ENCODE results near the gene SACM1L.
"Not testable (repeated sequence)": the region's sequence is repeated elsewhere in the genome, so short reads cannot be mapped to it uniquely, and the experiment has no call there.

SACM1L gene

GRCh38 chr3:45667569-45667934 lies 21.6 kb upstream of the SACM1L start:
- no peak for DNase-seq

DNA sequence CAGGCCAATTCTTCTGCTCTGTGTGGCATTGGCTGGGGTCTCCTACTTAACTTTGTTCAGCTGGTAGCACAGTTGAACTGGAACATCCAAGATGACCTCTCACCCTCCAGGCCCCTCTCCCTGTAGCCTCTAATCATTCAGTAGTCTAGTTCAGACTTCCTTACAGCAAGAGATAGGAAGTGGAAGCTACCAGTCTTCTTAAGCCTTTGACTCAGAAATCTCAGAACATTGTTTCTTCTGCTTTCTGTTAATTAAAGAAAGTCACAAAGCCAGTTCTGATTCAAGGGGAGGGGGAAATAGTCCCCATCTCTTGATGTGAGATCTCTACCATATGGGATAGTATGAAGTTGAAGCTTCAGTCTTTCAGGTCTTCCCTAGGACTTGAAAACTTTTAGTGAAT lies 18.8 kb upstream of the SACM1L start:
- DNase-seq, result no peak

DNA sequence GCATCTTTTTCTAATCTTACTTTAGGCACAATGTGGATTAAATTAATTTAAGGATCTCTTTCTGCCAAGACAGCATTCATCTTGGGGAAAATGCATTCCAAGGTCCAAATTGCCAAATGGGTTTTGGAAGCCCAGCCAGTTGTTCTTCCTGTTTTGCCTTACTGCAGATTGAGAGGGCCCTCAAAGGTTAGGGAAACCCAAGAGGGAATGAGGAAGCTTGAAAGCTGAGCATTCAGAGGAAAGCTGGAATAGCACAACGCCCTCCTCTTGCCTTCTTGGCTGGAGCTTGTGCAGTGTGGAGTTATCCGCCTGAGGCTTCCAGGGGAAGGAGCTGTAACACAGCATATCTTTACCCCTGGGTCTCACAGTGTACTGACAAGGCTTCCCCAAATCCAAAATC lies 18.2 kb upstream of the SACM1L start:
- no peak for DNase-seq

DNA sequence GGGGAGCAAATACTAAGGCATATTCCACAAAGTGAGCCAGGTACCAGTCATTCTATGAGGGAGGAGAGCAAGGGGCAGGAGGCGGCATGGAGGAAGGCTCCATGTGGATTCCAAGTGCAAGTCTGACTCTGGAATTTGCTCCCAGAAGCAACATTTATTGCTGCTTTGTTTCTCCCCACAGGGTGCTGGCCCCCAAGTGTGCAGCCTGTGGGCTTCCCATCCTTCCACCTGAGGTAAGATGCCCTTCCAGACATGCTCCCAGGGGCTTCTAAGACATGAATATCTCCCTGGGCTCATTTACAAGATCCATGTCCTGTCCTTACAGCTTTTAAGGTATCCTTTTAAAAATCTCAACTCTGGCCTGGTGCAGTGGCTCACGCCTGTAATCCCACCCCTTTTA lies 15.9 kb upstream of the SACM1L start:
- DNase-seq, result no peak

GRCh38 chr3:45676325-45677032 lies 12.7 kb upstream of the SACM1L start:
- DNase-seq, result no peak

GRCh38 chr3:45677033-45677446 lies 12.2 kb upstream of the SACM1L start:
- DNase-seq, result peak; percentile 58

- no peak for DNase-seq
These were observed 11.4 kb upstream of the SACM1L start for GRCh38 chr3:45677841-45678240.

- no peak for DNase-seq
These were observed 9.4 kb upstream of the SACM1L start for GRCh38 chr3:45679805-45680204.

GRCh38 chr3:45681221-45681620 lies 8.0 kb upstream of the SACM1L start:
- DNase-seq, result no peak

DNA sequence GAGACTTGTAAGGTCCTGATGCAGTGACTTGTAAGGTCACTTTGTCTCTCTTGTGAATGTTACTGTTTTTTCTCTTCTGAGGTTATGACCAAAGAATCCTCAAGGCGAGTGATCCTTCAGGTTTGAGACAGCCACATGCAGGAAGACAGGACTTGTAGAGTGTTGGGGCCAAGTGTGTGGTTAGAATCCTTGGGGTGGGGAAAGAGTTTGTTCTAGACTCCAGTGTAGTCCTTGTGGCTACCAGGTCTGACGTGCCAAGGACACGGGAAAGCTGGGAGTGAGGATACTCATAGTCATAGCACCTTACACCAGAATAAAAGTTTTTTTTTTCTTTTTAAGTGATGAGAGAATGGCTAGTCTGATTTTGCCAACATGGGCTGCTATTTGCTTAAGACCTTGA lies 7.3 kb upstream of the SACM1L start:
- no peak for DNase-seq

- no peak for DNase-seq
These were observed 6.9 kb upstream of the SACM1L start for GRCh38 chr3:45682311-45682710.

GRCh38 chr3:45682786-45683185 lies 6.4 kb upstream of the SACM1L start:
- no peak for DNase-seq

- DNase-seq, result no peak
These were observed 5.5 kb upstream of the SACM1L start for GRCh38 chr3:45683417-45684326.

GRCh38 chr3:45684327-45684892 lies 4.8 kb upstream of the SACM1L start:
- DNase-seq, result no peak

GRCh38 chr3:45685722-45686121 lies 3.5 kb upstream of the SACM1L start:
- not testable (repeated sequence) for DNase-seq

- DNase-seq, result no peak
These were observed 2.3 kb upstream of the SACM1L start for GRCh38 chr3:45686850-45687249.

DNA sequence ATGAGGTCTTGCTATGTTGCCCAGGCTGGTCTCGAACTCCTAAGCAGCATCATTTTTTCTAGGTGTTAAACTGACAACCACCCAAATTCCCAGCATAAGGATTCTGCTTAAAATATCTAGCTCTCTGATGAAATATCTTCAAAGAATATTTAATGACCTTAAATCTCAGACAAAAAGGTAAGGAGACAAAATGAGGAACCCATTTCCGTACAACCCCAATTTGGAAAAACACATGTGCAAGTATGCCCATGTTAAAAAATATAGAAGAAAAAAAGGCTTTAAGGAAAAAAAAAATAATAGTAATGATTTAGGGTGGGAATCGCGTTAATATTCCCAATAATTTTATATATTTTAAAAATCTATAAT lies 1.4 kb upstream of the SACM1L start:
- no peak for DNase-seq

DNA sequence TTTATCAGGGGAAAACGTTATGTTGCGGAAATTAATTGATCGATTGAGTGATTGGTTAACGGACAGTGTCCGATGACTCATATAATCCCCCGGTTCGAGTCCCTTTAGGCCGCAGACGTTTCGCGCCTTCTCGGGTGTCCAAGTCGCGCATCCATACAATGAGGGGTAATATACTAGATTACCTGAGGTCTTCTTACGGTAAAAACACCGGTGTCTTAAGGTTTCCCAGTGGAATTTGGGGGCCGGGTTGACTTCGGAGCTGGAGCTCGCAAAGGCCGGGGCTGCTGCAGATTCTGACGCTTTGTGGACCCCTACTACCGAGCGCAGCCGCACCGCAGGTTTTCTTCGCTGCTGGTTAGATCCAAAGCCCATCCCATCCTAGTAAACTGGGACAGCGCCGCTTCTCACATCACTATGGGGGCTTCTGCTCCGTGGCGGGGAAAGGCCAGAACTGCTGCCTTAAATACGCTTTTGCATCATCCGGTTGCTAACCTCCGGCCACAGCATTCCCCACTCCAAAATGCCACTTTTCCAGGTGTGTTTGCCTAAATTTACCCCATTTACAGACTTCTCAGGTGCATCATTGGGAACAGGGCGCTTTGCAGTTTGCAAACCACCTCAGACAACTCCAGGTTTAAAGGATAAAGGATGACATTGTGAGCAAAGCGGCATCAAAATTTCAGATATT lies 858 bp upstream of the SACM1L start:
- peak; percentile 52 for DNase-seq

GRCh38 chr3:45689787-45690145 lies 570 bp downstream of the SACM1L start:
- DNase-seq, result no peak

GRCh38 chr3:45690336-45691035 lies 1.3 kb downstream of the SACM1L start:
- DNase-seq, result no peak

- DNase-seq, result no peak
These were observed 2.6 kb downstream of the SACM1L start for GRCh38 chr3:45691842-45692241.

DNA sequence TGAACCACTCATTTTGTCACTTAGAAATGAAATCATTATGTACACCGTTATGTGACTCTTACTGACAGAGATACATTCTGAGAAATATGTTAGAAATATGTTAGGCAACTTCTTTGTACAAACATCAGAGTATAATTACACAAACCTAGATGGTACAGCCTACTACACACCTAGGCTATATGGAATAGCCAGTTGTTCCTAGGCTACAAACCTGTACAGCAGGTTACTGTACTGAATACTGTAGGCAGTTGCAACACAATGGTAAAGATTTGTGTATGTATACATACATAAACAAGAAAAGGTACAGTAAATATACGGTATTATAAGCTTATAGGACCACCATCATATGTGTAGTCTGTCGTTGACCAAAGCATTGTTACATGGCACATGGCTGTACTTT lies 3.7 kb downstream of the SACM1L start:
- no peak for DNase-seq

- no peak for DNase-seq
These were observed 4.8 kb downstream of the SACM1L start for GRCh38 chr3:45693941-45694521.

Data from activated T-cell treated with anti-CD3 and anti-CD28 coated beads, Interleukin-2, amount 50 U/mL, for 1 hour (primary cell).